A549 (cell line): ENCODE results near the gene CTNND2.

Experiments
- CTCF ChIP-seq: fragments of >200 bp; sonication (Bioruptor Twin); formaldehyde crosslinking; IDR thresholded peaks from 3 replicates; pipeline ENCODE4 v1.5.1; 2016
- GATA3 ChIP-seq: IDR thresholded peaks from 2 replicates; pipeline ENCODE4 v1.6.1; 2012; ENCODE audit warnings: borderline replicate concordance
- POLR2A ChIP-seq: IDR thresholded peaks from 2 replicates; pipeline ENCODE4 v1.6.1; 2012; ENCODE audit warnings: mild to moderate bottlenecking, low read length
- POLR2AphosphoS2 ChIP-seq: conservative IDR thresholded peaks from 2 replicates; pipeline ENCODE4 v1.6.1; 2012; ENCODE audit warnings: low read length, improper control_type of control experiment, inconsistent platforms
- RCOR1 ChIP-seq: fragments of 150-350 bp; IDR thresholded peaks from 2 replicates; pipeline ENCODE4 v1.6.1; 2014; ENCODE audit warnings: antibody characterized with exemption, low read length, low read depth
- REST ChIP-seq: fragments of 200-600 bp; sonication (generic); IDR thresholded peaks from 2 replicates; pipeline ENCODE4 v1.6.1; 2016; ENCODE audit warnings: antibody characterized with exemption, mild to moderate bottlenecking, moderate library complexity
- RNF2 ChIP-seq: fragments of 200-600 bp; sonication (generic); IDR thresholded peaks from 2 replicates; pipeline ENCODE4 v1.6.1; 2016; ENCODE audit warnings: low read depth, mild to moderate bottlenecking, antibody characterized with exemption, moderate library complexity, borderline replicate concordance
- SREBF2 ChIP-seq: fragments of 450-650 bp; IDR thresholded peaks from 2 replicates; pipeline ENCODE4 v1.6.1; 2014; ENCODE audit warnings: mild to moderate bottlenecking, moderate library complexity
- ZNF302 ChIP-seq: fragments of 250-450 bp; sonication (Bioruptor Pico); IDR thresholded peaks from 2 replicates; pipeline ENCODE4 v1.9.0; 2021; ENCODE audit warnings: inconsistent platforms, mild to moderate bottlenecking, moderate library complexity

- TF ChIP-seq CTCF (no peak), ZNF302 (no peak), RCOR1 (no peak), POLR2A (no peak), GATA3 (no peak), REST (no peak), SREBF2 (no peak), RNF2 (no peak), POLR2AphosphoS2 (no peak)
These were observed 799.6 kb downstream of the CTNND2 start for GRCh38 chr5:11104651-11105112.
